GM19043 (cell line): Measurements from ENCODE around the gene MRGPRE.

ENCODE experiments used
- ATAC-seq: cut with Tn5 transposase; IDR thresholded peaks from one replicate; pipeline ENCODE4 v1.9.1; 2021; ENCODE audit warnings: low read depth; ENCODE audit not compliant: unreplicated experiment

The MRGPRE gene

DNA sequence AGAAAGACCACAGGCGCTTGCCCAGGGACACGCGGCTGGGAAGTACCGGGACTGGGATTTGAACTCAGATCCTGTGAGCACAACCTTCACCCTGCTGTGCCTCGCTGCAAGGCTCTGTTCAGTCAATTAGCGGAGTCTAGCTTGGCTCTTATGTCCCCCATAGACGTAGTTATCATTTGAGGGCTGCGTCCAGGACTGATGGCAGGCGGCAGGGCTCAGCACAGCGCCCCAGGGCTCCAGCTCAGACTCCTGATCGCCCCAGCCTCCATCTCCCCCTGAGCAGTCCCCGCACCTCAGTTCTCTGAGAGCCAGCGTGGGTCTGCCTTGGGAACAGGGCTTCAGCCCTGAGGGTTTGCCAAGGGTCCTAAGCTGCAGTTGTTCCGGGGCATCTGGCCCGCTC is 33.4 kb downstream of the MRGPRE start:
- ATAC-seq, result no peak

DNA sequence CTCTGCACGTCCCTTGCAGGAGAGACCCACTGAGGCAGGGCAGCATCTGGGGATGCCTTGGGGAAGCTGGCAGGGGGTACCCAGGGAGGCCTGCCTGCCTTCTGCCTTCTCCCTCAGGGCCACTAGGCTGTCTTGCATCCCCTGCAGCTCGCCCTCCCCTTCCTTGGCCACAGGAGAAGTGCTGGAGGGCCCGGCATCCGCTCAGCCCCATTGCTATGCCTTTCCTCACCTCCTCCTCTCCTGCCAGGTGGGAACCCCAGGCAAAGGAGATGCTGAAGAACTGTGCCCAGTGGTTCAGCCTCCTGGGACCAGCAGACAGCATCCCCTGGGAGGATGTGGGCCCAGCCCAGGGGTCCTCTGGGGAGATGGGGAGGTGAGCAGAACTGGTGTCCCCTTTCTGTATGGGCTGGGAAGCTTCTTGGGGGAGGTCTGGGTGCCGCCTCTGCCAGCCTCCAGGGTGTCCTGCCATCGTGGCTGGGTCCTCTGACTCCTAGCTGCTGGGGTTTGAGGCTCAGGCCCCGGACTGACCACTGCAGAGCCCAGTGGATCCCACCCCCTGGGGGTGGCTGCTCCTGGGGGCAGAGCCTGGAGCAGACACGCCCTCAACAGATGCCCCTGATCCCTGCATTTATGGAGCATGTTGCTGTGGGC is 34.2 kb downstream of the MRGPRE start:
- ATAC-seq, result no peak

DNA sequence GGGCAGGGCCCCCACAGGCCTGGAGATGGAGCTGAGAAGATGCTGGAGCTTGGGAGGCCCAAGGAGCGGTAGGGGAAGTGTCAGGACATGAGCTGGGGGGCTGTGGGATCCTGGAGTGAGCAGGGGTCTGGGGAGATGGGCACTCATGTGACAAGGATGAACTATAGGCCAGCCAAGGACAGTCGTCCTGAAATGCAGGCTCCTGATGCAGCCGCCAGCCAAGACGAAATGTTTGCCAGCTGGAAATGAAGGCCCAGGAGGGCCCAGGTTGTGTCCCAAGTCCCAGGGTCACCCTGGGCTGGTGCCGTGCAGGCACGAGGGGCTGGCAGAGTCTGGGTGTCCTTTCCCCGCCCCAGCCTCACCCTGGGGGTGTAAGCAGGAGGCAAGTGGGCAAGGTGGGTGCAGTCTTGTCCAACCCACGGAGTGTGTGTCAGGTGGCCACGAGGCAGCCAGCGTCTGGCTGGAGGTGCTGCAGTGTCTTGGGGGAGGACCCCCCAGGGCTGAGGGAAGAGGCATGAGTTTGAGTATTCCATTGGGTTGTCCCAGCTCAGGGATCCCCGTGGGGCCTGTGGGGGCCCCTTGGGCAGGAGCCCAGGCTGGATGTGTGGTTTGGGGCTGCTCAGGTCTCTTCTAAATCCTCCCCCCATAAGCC is 35.0 kb downstream of the MRGPRE start:
- ATAC-seq, result no peak

DNA sequence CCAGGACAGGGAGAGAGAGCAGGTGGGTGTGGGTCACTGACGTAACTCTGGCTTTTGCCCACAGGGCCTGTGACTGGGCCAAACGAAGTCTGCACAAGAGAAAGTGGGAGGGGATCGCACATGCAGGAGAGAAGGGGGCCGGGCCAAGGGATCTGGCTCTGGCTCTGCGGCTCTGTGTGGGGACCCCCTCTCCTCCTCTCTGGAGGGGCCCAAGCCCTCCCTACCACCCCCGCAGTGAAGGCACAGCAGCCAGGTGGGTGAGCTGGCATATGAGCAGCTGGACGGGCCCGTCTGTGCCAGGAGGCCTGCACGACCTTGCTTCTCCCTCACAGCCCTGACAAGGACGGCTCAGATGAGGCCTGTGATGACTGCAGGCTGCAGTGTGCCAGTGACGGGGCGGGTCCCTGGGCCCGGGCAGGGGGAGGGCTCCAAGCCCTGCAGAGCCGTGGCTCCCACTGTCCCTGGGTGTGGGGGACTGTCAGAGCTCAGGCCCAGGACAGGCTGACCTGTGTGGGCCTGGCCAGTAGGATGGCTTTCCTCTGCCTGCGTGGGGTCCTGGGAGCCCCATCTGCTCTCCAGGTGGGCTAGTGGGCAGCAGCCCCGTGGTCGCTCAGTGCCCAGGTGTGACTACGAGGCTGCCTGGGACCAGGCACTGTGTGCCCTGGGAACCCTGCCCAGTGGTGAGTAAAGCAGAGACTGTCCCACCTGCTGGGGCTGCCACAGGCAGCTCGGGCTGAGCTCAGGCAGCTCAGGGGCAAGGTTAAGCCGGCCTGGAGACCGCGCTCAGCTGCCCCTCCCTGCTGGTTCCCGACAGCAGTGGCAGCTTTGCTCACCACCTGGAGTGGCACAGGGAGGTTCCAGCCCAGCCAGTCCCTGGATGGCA is 35.8 kb downstream of the MRGPRE start:
- ATAC-seq, result no peak

DNA sequence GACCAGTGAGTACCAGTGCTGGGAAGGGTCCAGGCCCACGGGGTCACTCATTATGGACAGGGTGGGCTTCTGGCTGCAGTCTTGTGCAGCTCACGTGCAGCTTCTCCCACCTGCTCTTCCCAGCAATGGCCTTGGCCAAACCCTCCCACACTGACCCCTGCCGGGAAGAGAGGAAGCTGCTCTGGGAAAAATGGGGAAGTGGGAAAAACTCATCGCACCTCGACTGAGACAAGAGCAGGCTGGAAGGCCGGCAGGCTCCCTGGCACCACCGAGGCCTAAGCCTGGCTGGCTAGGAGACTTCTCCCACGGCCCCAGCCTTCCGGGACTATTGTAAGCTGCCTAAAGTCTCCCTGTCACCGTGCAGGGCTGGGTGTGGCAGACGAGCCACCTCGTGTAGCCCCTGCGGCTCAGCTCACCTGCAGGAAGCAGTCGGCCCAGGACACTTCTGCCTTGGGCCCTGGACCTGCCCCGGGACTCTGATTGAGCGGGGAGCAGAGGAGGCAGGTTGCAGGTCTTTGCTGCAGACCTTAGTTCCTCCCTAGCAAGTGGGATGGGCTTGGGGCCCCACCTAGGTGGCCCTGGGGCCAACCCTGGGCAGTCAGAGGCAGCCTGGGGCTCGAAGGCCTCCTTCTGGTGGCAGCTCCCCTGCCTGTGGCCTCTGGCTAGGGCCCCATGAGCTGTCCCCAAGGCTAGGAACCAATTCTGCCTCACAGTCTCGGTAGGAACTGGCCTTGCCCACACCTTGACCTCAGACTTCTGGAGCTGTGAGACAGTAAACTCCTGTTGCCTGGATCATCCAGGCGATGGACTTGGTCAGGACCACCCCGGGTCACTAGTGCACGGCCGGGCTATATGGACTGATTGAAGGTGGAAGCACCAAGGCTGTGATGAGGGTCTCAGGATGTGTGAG is 36.7 kb downstream of the MRGPRE start:
- ATAC-seq, result no peak

DNA sequence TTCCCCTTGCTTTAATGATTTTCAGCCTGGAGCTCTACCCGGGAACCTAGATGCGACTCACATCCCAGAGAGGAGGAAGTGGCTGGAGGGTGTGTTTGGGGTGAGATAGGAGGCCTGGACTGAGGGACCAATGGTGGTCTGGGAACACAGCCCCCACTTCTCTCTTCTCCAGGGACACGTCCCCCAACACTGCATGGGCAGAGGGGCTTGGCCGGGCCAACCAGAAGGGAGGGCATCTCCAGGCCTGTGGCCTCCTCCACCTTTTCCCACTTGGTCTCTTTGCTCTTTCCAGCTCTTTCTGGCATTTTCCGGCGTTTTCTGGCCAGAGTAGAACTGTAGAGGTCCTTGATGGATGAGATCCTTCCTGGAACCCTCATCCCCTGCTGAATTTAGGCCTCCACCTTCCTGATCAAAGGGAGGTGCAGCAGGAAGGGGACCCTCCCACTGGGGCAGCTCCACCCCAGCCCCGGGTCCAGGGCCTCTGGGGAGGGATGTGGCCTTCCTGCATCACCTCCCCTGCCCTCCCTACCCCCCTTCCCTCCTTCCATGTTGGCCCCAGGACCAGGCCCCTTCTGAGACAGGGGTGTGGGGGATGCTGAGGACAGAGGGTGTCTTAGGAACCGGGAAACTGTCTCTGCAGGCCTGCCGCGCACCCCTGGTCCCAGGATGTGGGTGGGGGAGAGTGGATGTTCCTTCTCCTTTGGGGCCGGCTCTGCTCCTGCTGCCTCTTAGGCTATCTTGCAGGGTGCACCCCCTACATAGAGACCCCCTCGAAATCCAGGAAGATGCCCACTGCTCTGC is 38.0 kb downstream of the MRGPRE start:
- ATAC-seq, result no peak

DNA sequence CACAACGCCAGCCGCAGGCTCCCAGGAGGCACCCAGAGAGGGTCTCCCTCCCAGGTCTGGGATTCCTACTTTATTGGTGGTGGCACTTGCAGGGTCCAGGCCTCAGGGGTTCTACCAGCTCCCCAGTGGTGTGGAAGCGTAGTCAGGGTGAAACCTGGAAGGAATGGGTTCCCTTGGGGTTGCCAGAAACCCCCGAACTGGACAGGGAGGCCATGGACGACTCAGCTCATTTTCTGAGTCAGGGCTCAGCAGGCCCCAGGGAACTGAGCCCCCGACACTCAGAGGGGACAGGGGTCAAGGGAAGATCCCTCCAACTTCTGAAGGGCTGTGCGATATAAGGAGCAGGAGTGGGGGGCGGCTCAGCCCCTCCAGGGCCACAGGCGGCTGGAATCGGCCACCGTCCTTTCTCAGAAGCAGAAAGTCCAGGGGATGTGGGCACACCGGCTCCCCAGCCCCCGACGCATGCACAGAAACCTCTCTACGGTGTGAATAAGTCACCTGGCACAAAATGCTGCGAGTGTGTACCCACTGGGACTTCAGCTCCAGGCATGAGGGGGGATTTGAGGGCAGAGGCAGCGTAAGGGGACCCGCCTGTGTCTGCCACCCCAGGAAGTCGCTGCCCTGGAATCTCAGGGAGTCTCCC is 38.7 kb downstream of the MRGPRE start:
- ATAC-seq, result no peak

DNA sequence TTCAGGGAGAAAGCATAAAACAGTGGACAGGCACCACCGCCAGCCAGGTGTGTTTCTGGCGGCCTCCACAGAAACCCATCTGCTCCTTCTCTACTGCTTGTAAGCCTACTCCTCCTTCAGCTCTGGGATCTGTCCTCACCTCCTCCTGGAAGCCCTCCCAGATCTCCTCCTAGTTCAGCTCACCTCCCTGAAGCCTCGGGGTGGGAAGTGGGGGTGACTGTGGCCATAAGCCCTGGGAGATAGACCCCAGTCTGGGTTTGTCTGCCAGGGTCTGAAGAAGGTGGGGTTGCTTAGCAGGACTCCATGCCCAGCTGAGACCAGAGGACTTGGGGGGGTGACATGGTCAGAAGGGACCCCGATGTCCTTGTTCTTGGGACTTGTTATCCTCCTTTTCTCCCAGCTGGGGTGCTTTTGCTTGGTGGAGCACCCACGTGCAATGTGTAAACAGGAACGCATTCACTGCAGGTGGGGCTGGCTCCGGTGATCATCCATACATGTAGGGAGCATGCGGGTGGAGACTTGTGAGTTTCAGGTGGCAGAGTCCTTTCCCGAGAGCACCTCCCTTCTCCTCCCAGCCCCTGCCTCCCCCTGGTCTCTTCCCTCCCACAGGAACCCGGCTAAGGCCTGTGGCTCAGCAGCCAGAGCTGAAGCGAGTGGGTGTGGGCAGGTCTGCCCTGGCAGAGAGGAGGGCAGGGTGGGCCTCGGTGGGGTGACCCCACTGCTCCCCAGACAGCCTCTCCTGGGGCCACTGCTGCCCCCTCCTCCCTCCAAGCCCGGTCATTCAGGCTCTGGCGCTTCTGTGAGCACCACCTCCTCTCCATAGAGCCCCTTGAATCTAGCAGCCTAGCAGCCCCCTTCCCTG is 39.5 kb downstream of the MRGPRE start:
- no peak for ATAC-seq

DNA sequence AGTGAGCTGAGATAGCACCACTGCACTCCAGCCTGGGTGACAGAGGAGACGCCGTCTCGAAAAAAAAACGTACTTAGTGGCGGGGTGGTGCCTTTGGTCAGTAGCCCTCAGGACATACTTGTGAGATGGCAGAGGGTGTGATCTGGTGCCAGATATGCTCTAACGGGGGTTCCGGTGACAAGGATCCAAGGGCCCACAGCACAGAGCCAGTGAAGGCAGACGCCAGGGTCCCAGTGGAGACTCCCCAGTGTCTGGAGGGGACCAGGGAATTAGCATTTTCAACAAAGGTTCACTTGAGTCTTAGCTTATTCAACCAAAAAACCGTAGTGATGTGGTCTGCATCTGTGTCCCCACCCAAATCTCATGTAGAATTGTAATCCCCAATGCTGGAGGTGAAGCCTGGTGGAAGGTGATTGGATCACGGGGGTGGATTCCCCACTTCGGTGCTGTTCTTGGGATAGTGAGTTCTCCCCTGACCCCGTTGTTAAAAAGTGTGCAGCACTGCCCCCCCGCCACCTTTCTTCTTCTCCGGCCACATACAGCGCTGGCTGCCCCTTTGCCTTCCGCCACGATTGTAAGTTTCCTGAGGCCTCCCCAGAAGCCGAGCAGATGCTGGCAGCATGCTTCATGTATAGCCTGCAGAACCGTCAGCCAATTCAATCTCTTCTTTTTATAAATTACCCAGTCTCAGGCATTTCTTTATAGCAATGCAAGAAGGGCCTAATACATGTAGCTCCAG is 40.5 kb downstream of the MRGPRE start:
- no peak for ATAC-seq

DNA sequence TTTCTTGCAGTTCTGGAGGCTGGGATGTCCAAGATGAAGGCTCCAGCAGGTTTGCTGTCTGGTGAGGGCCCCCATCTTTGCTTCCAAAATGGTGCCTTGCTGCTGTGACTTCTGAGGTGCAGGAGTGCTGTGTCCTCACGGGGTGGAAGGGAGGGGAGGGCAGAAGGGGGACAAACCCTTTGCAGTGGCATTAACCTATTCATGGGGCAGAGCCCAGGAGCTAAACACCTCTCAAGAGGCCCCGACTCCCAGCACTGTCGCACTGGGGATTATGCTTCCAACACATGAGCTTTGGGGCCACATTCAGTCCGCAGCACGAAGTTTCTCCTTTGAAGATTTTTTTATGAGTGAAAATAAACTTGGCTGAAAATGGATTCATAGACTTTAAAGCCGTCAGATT is 41.6 kb downstream of the MRGPRE start:
- ATAC-seq, result no peak

DNA sequence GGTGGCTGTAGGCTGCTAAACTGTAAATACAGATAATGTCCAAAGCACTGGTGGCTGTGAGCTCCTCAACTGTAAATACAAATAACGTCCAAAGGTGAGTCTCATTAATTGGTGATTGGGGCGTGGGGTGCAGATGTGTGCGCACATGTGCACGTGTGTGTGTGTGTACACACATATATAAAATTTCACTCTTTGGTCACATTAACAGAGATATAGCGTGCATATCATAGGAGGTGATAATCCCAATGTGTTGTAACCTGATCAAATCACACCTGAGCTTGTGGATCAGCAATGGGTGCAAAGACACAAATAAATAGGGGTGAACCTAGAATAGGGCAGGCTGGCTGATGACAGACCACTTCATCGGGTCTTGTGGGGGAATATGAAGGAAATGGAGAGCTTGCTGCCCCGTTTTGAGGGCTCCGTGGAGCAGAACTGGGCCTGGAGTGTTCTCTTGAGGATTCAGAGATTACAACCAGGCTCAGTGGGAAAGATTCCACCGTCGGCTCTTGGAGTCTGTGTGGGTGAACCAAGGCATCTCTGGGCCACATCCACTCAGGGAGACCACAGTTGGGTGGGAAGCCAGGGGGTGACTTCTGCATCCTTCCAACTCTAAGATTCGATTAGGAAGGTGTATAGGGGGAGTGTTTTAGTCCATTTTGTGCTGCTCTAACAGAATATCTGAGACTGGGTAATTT is 42.2 kb downstream of the MRGPRE start:
- no peak for ATAC-seq

DNA sequence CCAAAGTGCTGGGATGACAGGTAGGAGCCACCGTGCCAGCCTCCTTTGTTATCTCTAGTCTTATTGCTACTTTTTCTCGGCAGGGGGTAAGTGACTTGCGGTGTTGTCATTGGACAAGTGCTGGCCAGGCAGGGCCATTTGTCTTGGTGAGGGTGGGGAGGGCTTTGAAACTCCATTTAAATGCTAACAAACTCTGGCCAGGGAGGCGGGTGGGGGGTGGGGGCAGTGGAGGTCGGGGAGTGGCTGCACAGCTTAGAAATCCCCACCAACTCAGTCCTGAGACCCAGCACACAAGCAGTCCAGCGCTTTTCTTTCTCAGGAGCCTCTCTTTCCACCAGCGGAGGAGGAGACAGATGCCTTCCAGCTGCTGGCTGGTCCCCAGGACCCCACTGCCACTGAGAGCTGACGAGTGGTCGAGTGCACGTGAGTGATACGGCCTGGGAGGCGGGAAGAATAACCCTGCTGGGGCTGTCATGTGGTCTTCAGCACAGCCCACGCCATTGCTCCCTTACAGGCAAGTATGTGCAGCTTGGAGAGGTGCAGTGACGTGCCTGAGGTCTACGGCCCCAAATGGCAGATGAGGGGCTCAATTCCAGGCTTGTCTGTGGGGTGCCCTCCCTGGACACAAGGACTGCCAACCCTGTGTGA is 42.9 kb downstream of the MRGPRE start:
- no peak for ATAC-seq

DNA sequence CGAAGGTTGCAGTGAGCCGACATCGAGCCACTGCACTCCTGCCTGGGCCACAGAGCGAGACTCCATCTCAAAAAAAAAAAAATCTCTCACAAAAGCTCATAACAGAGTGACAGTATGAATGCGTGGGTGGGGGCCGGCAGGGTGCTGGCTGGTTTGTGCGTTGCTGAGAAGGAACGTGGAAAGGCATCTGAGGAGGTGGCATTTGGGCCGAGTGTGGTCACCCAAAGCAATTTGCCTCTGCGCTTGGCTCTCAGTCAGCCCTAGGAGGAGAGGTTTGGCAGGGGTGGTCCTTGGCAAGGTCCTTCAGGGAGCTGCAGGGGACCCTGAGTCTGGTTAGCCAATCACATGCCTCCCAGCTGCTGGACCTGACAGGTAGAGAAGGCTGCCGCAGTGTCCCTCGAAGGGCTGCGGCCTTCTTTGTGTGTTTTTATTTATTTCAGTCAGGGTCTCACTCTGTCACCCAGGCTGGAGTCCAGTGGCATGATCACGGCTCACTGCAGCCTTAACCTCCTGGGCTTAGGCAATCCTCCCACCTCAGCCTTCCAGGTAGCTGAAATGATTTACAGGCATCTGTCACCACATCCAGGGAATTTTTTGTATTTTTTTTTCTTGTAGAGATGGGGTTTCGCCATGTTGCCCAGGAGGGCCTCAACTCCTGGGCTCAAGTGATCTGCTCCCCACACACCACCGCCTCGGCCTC is 43.6 kb downstream of the MRGPRE start:
- ATAC-seq, result no peak

DNA sequence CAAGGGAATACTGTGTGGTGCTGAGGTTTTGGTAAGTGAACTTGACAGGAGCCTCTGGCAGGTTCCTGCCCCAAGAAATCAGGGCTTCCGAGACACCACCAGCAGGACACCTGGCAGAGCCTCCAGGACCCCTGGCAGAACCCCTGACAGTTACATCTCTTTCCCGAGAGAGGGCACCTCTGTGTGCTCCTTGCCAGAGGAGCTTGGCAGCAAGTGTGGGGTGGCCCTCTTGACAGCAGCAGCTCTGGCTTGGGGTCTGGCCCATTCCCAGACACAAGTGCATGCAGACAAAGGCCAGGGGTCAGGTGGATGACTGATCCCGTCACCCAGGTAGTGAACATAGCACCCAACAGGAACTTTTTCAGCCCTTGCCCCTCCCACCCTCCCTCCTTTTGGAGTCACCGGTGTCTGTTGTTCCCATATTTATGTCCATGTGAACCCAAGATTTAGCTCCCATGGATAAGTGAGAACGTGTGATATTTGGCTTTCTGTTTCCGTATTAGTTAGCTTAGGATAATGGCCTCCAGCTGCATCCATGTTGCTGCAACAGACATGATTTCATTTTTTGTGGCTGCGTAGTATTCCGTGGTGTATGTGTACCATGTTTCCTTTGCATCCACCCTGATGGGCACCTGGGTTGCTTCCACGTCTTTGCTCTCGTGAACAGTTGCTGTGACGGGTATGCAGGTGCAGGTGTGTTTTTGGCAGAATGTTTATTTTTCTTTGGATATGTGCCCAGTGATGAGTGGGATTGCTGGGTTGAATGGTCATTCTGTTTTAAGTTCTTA is 45.9 kb downstream of the MRGPRE start:
- ATAC-seq, result no peak

DNA sequence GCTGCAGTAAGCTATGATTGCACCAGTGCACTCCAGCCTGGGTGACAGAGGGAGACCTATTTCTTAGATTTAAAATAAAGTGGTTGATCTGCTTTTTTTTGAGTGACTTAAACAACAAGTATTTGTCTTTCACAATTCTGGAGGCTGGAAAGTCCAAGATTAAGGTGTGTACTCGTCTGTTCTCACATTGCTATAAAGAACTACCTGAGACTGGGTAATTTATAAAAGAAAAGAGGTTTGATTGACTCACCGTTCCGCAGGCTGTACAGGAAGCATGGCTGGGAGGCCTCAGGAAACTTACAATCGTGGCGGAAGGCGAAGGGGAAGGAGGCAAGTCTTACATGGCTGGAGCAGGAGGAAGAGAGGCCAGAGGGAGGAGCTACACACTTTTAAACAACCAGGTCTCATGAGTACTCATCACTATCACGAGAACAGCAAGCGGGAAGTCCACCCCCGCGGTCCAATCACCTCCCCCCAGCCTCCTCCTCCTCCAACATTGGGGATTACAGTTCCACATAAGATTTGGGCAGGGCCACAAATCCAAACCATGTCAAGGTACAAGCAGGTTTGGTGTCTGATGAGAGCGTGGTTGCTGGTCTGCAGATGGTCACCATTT is 47.4 kb downstream of the MRGPRE start:
- no peak for ATAC-seq
